Measurements from ENCODE around the gene FAM83C.
"Not testable (repeated sequence)": the region's sequence is repeated elsewhere in the genome, so short reads cannot be mapped to it uniquely, and the experiment has no call there.

The FAM83C gene

DNA sequence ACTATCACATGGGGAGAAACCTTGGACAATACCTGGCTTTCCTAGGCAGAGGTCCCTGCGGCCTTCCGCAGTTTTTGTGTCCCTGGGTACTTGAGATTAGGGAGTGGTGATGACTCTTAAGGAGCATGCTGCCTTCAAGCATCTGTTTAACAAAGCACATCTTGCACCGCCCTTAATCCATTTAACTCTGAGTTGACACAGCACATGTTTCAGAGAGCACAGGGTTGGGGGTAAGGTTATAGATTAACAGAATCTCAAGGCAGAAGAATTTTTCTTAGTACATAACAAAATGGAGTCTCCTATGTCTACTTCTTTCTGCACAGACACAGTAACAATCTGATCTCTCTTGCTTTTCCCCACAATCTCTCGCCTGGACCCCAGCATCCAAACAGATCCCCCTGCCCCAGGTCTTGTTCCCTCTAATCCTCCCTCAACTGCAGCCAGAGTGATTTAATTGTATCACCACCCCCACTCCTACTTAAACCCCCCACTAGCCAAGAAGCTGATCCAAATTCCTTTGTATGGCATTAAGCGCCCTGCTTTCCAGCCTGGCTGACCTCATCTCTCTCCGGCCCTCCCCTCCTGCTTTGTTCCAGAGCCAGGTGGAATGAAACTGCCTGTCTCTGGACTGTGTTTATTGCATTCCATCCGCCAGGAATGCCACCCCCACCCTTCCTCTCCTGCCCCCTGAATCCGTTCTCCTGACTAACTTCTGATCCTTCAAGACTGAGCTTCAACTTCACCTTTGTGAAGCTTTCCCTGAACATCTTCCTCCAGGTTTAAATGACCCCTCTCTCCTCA, 29.3 kb downstream of the FAM83C start:
- ATAC-seq (ENCODE audit: low read depth): peak; percentile 97

DNA sequence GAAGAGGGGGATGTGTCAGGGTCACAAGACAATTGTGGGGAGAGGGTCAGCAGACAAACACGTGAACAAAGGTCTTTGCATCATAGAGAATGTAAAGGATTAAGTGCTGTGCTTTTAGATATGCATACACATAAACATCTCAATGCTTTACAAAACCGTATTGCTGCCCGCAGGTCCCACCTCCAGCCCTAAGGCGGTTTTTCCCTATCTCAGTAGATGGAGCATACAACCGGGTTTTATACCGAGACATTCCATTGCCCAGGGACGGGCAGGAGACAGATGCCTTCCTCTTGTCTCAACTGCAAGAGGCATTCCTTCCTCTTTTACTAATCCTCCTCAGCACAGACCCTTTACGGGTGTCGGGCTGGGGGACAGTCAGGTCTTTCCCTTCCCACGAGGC, 29.9 kb downstream of the FAM83C start:
- peaks cover 17% of the 10 kb centered on the region for H3K4me1 ChIP-seq (ENCODE audit: insufficient read depth, poor library complexity, severe bottlenecking)
- not testable (repeated sequence) for H3K9me3 ChIP-seq (ENCODE audit: severe bottlenecking); H3K27me3 ChIP-seq (ENCODE audit: insufficient read depth, poor library complexity, severe bottlenecking); H3K36me3 ChIP-seq (ENCODE audit: low read depth); DNase-seq (ENCODE audit: low spot score); H3K4me3 ChIP-seq (ENCODE audit: severe bottlenecking); ATAC-seq (ENCODE audit: low read depth)
- peak overlapping the region; percentile 94 for H3K27ac ChIP-seq (ENCODE audit: poor library complexity, severe bottlenecking)

More for the DNA sequence above, 29.3 kb downstream of the FAM83C start:
- peak; percentile 97 for DNase-seq (ENCODE audit: low spot score)
- Histone ChIP-seq H3K27ac (ENCODE audit: poor library complexity, severe bottlenecking) (peak overlapping the region; percentile 94), H3K4me1 (ENCODE audit: insufficient read depth, poor library complexity, severe bottlenecking) (peaks cover 17% of the 10 kb centered on the region)
- not testable (repeated sequence) for H3K36me3 ChIP-seq (ENCODE audit: low read depth); H3K9me3 ChIP-seq (ENCODE audit: severe bottlenecking); H3K4me3 ChIP-seq (ENCODE audit: severe bottlenecking); H3K27me3 ChIP-seq (ENCODE audit: insufficient read depth, poor library complexity, severe bottlenecking)
- TF ChIP-seq, protein P1, sequence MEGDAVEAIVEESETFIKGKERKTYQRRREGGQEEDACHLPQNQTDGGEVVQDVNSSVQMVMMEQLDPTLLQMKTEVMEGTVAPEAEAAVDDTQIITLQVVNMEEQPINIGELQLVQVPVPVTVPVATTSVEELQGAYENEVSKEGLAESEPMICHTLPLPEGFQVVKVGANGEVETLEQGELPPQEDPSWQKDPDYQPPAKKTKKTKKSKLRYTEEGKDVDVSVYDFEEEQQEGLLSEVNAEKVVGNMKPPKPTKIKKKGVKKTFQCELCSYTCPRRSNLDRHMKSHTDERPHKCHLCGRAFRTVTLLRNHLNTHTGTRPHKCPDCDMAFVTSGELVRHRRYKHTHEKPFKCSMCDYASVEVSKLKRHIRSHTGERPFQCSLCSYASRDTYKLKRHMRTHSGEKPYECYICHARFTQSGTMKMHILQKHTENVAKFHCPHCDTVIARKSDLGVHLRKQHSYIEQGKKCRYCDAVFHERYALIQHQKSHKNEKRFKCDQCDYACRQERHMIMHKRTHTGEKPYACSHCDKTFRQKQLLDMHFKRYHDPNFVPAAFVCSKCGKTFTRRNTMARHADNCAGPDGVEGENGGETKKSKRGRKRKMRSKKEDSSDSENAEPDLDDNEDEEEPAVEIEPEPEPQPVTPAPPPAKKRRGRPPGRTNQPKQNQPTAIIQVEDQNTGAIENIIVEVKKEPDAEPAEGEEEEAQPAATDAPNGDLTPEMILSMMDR (IDR thresholded peaks at IDR 0.05; ENCODE audit: poor library complexity, severe bottlenecking): peak; percentile 50

DNA sequence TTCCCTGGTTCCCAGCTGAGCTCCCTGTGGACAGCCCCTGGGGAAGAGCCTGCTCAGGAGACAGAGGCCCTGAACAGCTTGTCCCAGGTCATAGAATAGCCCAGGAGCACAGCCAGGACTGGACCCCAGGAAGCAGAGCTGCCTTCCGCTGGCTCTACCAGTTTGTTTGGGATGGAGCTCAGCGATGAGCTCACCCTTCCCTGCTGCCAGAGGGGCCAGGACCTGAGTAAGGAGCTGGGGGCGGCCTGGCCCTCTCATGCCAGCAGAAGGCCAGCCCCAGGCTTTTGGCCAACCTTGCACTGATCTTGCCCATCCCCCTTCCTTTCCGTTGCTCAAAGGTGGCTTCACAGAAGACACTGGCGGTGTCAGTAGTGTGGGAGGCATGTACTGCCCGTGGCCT, 31.8 kb downstream of the FAM83C start:
- peaks cover 17% of the 10 kb centered on the region for H3K4me1 ChIP-seq (ENCODE audit: insufficient read depth, poor library complexity, severe bottlenecking)
- no peaks in the 10 kb centered on the region for H3K36me3 ChIP-seq (ENCODE audit: low read depth)
- DNase-seq (ENCODE audit: low spot score) (peak; percentile 80), ATAC-seq (ENCODE audit: low read depth) (no peak)
- H3K27me3 ChIP-seq (ENCODE audit: insufficient read depth, poor library complexity, severe bottlenecking): no peaks in the 10 kb centered on the region
- H3K9me3 ChIP-seq (ENCODE audit: severe bottlenecking): no peaks in the 10 kb centered on the region
- no peak overlapping the region for H3K4me3 ChIP-seq (ENCODE audit: severe bottlenecking)
- H3K27ac ChIP-seq (ENCODE audit: poor library complexity, severe bottlenecking): no peak overlapping the region
- TF ChIP-seq, protein P1 (IDR thresholded peaks at IDR 0.05; ENCODE audit: poor library complexity, severe bottlenecking): no peak

DNA sequence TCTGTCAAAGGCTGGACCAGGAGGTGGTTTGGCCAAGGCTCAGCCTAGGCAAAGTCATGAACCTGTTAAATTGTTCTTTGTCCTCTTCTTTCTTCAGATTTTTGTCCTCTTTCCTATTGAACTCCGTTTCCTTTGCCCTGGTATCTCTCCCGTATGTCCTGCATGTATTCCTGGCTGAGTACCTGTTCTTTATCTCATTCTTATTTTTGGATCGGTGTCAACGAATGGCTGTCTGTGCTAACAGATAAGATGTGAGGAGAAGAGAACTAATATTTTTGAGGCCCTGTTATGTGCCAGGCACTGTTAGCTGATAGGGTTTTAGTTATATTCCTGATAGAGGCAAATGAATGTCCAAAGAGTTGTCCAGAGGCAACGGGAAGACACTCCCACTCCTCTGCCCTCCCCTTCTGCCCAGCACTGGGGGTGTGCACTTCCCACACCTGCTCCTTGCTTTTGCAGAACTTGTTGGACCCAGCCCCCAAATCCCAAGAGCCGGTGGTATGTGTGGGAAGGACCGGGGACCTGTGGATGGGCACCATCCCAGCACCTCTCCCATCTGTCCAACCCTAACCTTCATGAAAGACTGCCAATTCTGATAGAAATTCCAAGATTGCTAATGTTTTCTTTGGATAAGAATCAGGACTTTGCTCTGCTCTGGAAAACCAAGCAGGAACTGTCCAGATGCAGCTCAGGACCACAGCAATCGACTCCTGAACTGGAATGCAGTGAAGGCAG, 34.9 kb downstream of the FAM83C start:
- ATAC-seq (ENCODE audit: low read depth) (peak; percentile 54), DNase-seq (ENCODE audit: low spot score) (no peak)
- H3K36me3 ChIP-seq (ENCODE audit: low read depth): no peaks in the 10 kb centered on the region
- H3K27ac ChIP-seq (ENCODE audit: poor library complexity, severe bottlenecking): peak overlapping the region; percentile 13
- H3K4me1 ChIP-seq (ENCODE audit: insufficient read depth, poor library complexity, severe bottlenecking): no peaks in the 10 kb centered on the region
- TF ChIP-seq, protein P1 (IDR thresholded peaks at IDR 0.05; ENCODE audit: poor library complexity, severe bottlenecking): no peak
- no peak overlapping the region for H3K4me3 ChIP-seq (ENCODE audit: severe bottlenecking)
- H3K9me3 ChIP-seq (ENCODE audit: severe bottlenecking): no peaks in the 10 kb centered on the region
- H3K27me3 ChIP-seq (ENCODE audit: insufficient read depth, poor library complexity, severe bottlenecking): no peaks in the 10 kb centered on the region

DNA sequence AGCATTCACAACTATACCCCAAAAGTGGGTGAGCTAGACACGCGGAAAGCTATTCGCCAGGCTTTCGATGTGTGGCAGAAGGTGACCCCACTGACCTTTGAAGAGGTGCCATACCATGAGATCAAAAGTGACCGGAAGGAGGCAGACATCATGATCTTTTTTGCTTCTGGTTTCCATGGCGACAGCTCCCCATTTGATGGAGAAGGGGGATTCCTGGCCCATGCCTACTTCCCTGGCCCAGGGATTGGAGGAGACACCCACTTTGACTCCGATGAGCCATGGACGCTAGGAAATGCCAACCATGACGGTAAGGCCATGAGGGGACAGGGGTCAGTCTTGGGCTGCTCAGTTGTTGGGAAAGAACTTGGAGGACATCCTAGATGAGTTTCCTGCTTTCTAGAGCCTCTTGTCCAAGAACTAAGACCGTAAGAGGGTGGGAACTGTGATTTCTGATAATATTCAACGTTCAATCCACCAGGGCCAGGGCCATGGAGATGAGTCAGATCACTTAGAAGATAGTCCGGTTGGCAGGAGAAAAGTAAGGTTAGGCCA, 37.7 kb downstream of the FAM83C start:
- no peaks in the 10 kb centered on the region for H3K27me3 ChIP-seq (ENCODE audit: insufficient read depth, poor library complexity, severe bottlenecking)
- DNase-seq (ENCODE audit: low spot score) (no peak), ATAC-seq (ENCODE audit: low read depth) (no peak)
- no peak overlapping the region for H3K27ac ChIP-seq (ENCODE audit: poor library complexity, severe bottlenecking)
- no peaks in the 10 kb centered on the region for H3K9me3 ChIP-seq (ENCODE audit: severe bottlenecking)
- TF ChIP-seq, protein P1 (IDR thresholded peaks at IDR 0.05; ENCODE audit: poor library complexity, severe bottlenecking): no peak
- no peaks in the 10 kb centered on the region for H3K4me1 ChIP-seq (ENCODE audit: insufficient read depth, poor library complexity, severe bottlenecking)
- H3K4me3 ChIP-seq (ENCODE audit: severe bottlenecking): no peak overlapping the region
- H3K36me3 ChIP-seq (ENCODE audit: low read depth): no peaks in the 10 kb centered on the region

All from RWPE2 (cell line).